Skeletal muscle satellite cell (primary cell): Measurements from ENCODE around the gene PTOV1.

Experiments used
- H3K27me3 ChIP-seq: 2 replicates; pipeline ENCODE4 v1.7.0; 2013; ENCODE audit warnings: low read length; ENCODE audit not compliant: control insufficient read depth, insufficient read depth
- H3K36me3 ChIP-seq: 2 replicates; pipeline ENCODE4 v1.7.0; 2013; ENCODE audit warnings: mild to moderate bottlenecking, control low read depth, low read length; ENCODE audit not compliant: insufficient read depth
- H3K4me1 ChIP-seq: 2 replicates; pipeline ENCODE4 v1.7.0; 2013; ENCODE audit warnings: low read length; ENCODE audit not compliant: control insufficient read depth, insufficient read depth
- H3K4me2 ChIP-seq: 2 replicates; pipeline ENCODE4 v1.7.0; 2013; ENCODE audit warnings: mild to moderate bottlenecking, low read length
- H3K4me3 ChIP-seq: 2 replicates; pipeline ENCODE4 v1.7.0; 2013; ENCODE audit warnings: low read length
- H3K9ac ChIP-seq: 2 replicates; pipeline ENCODE4 v1.7.0; 2013; ENCODE audit warnings: mild to moderate bottlenecking, low read depth, low read length, moderate library complexity
- H3K9me3 ChIP-seq: replicated peaks from 2 replicates; pipeline ENCODE4 v1.7.0; 2013; ENCODE audit warnings: mild to moderate bottlenecking, control low read depth, low read length

The PTOV1 gene

GRCh38 chr19:49881672-49882394 is 30.9 kb downstream of the PTOV1 start:
- H3K27me3 ChIP-seq: no peaks in the 10 kb centered on the region
- H3K36me3 ChIP-seq: peaks cover 50% of the 10 kb centered on the region
- H3K4me1 ChIP-seq: peaks cover 7% of the 10 kb centered on the region
- peaks cover 7% of the 10 kb centered on the region for H3K9me3 ChIP-seq
- H3K4me2 ChIP-seq: no peak overlapping the region
- no peak overlapping the region for H3K4me3 ChIP-seq
- H3K9ac ChIP-seq: no peak overlapping the region

GRCh38 chr19:49882643-49883042 is 31.7 kb downstream of the PTOV1 start:
- Histone ChIP-seq H3K36me3 (peaks cover 50% of the 10 kb centered on the region), H3K9ac (no peak overlapping the region), H3K27me3 (no peaks in the 10 kb centered on the region), H3K4me2 (no peak overlapping the region), H3K4me1 (peaks cover 7% of the 10 kb centered on the region), H3K9me3 (peaks cover 7% of the 10 kb centered on the region), H3K4me3 (no peak overlapping the region)

DNA sequence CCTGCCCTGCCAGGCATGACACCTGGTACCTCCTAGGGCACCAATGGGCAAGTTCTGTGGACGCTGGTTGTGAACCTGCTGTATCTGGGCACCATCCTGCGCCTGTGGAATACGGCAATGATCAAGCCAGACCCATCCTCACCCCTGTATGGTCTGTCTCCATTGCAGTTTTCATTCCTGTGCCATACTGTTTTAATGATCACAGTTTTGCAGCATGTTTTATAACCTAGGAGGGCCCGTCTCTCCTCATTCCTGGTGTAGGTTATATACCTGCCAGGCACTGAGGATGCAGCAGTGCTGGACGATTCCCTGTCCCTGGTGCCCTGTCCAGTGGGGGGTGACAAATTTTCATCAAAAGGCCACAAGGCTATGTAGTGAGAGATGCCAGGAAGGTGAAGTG is 32.1 kb downstream of the PTOV1 start:
- Histone ChIP-seq H3K27me3 (no peaks in the 10 kb centered on the region), H3K36me3 (peaks cover 50% of the 10 kb centered on the region), H3K4me2 (no peak overlapping the region), H3K9ac (no peak overlapping the region), H3K4me3 (no peak overlapping the region), H3K4me1 (peaks cover 6% of the 10 kb centered on the region), H3K9me3 (peaks cover 7% of the 10 kb centered on the region)

- Histone ChIP-seq H3K27me3 (no peaks in the 10 kb centered on the region), H3K36me3 (peaks cover 50% of the 10 kb centered on the region), H3K9ac (no peak overlapping the region), H3K9me3 (peaks cover 7% of the 10 kb centered on the region), H3K4me1 (no peaks in the 10 kb centered on the region), H3K4me2 (no peak overlapping the region), H3K4me3 (no peak overlapping the region)
Measured at GRCh38 chr19:49884109-49884508, 33.1 kb downstream of the PTOV1 start.

DNA sequence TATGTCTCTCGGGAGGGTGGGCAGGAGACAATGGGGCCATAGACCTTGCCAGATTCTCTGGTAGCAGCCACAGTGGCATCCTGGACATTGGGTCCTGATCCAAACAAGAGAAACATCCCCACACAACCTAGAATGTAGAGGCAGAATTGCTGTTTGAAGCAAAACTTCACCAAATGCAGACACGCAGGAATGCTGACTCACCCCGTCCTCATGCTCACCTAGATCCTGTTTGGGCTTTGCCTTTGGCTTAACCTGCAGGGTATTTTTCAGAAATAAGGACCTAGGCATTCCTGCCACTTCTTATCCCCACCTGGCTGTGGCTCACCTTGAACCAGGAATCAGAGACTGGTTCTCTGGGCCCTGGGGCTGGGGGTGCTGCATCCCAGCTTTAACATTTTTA is 33.8 kb downstream of the PTOV1 start:
- H3K9me3 ChIP-seq: peaks cover 7% of the 10 kb centered on the region
- H3K4me3 ChIP-seq: no peak overlapping the region
- H3K9ac ChIP-seq: no peak overlapping the region
- no peaks in the 10 kb centered on the region for H3K4me1 ChIP-seq
- peaks cover 50% of the 10 kb centered on the region for H3K36me3 ChIP-seq
- H3K4me2 ChIP-seq: no peak overlapping the region
- no peaks in the 10 kb centered on the region for H3K27me3 ChIP-seq

DNA sequence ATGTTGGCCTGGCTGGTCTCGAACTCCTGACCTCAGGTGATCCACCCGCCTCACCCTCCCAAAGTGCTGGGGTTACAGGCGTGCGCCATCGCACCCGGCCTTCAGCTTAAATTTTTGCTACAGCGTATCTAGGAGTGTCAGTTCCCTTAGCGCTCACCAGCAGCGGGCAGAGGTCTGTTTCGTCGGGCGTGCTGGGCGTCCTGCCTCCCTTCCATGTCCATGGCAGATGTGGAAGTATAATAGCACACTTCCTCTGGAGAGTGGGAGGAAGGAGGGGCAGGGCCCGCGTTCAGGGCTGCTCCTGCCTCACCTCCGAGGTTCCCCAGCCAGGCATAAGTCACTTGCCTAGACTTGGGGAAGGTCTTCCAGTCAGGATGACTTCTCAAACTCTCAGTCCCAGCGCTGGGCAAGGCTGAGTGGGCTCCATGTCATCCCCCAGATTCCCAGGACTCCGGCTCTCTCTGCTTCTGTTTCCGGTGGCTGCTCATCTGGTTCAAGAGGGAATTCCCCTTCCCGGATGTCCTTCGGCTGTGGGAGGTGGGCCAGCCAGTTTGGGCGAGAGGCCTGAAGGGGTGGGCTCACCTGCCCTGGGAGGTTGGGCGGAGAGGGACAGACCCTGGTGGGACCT is 36.2 kb downstream of the PTOV1 start:
- Histone ChIP-seq H3K4me2 (no peak overlapping the region), H3K9ac (no peak overlapping the region), H3K4me3 (no peak overlapping the region), H3K4me1 (peaks cover 6% of the 10 kb centered on the region), H3K9me3 (peaks cover 7% of the 10 kb centered on the region), H3K27me3 (peaks cover 10% of the 10 kb centered on the region), H3K36me3 (peaks cover 28% of the 10 kb centered on the region)

- no peak overlapping the region for H3K4me3 ChIP-seq
- H3K36me3 ChIP-seq: peaks cover 20% of the 10 kb centered on the region
- peaks cover 13% of the 10 kb centered on the region for H3K27me3 ChIP-seq
- H3K4me2 ChIP-seq: no peak overlapping the region
- peaks cover 6% of the 10 kb centered on the region for H3K4me1 ChIP-seq
- peaks cover 4% of the 10 kb centered on the region for H3K9me3 ChIP-seq
- no peak overlapping the region for H3K9ac ChIP-seq
Measured at GRCh38 chr19:49887665-49888509, 36.9 kb downstream of the PTOV1 start.

GRCh38 chr19:49888510-49888824 is 37.5 kb downstream of the PTOV1 start:
- Histone ChIP-seq H3K27me3 (peaks cover 14% of the 10 kb centered on the region), H3K4me3 (no peak overlapping the region), H3K9ac (no peak overlapping the region), H3K9me3 (no peaks in the 10 kb centered on the region), H3K4me1 (peaks cover 6% of the 10 kb centered on the region), H3K36me3 (peaks cover 14% of the 10 kb centered on the region), H3K4me2 (no peak overlapping the region)

DNA sequence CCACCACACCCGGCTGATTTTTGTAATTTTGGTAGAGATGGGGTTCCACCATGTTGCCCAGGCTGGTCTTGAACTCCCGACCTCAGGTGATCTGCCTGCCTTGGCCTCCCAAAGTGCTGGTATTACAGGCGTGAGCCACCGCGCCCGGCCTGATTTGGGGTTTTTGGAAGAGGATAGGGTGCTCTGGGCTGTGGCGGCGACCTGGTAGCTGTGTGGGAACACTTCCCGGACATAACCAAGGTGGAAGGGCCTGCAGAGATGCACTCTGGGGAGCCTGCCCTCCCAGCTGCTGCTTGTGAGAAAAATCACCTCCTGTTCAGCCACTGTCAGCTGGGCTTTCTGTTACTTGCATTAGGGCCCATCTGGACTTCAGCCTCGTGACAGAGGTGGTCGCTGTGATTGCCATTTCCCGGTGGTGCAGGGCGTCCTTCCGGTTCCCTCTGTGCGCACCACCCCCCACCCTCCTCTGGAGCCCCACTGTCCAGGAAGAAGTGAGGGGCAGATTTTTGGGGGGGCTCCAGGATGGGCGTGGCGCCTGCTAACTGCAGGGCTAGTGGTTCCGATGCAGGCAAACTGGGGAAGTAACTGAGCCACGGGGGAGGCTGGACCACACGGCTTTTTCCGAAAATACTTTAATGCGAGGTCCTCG is 38.2 kb downstream of the PTOV1 start:
- H3K9ac ChIP-seq: no peak overlapping the region
- H3K36me3 ChIP-seq: peaks cover 8% of the 10 kb centered on the region

GRCh38 chr19:49889687-49890348 is 38.9 kb downstream of the PTOV1 start:
- Histone ChIP-seq H3K27me3 (peaks cover 14% of the 10 kb centered on the region), H3K9ac (no peak overlapping the region), H3K4me3 (peak overlapping the region; percentile 58), H3K4me1 (peaks cover 6% of the 10 kb centered on the region), H3K4me2 (peak overlapping the region; percentile 69), H3K36me3 (peaks cover 1% of the 10 kb centered on the region), H3K9me3 (no peaks in the 10 kb centered on the region)

More for the DNA sequence above, 38.2 kb downstream of the PTOV1 start:
- Histone ChIP-seq H3K4me2 (no peak overlapping the region), H3K4me3 (no peak overlapping the region), H3K27me3 (peaks cover 14% of the 10 kb centered on the region), H3K4me1 (peaks cover 6% of the 10 kb centered on the region), H3K9me3 (no peaks in the 10 kb centered on the region)
